Loucy (cell line): Measurements from ENCODE around the gene FLCN.

Source experiments
- CTCF ChIP-seq: fragments of 200-600 bp; sonication (generic); conservative IDR thresholded peaks from 2 replicates; pipeline ENCODE4 v1.5.1; 2014; ENCODE audit warnings: mild to moderate bottlenecking, antibody characterized with exemption, low read length
- EZH2phosphoT487 ChIP-seq: fragments of 200-600 bp; IDR thresholded peaks from 2 replicates; pipeline ENCODE4 v1.6.1; 2018; ENCODE audit warnings: antibody characterized with exemption, mild to moderate bottlenecking, moderate library complexity, borderline replicate concordance

GRCh38 chr17:17256316-17256715, 19.3 kb upstream of the FLCN start:
- no peak for TF ChIP-seq CTCF
- TF ChIP-seq EZH2phosphoT487 = no peak
